CD1c-positive myeloid dendritic cell (primary cell): Measurements from ENCODE around the gene SUPT3H.
"Not testable (repeated sequence)": the region's sequence is repeated elsewhere in the genome, so short reads cannot be mapped to it uniquely, and the experiment has no call there.

Source experiments
- DNase-seq: peaks from one replicate; pipeline ENCODE4 v3.0.0-alpha.2; 2016; ENCODE audit errors: extremely low spot score

SUPT3H gene

GRCh38 chr6:45062659-45063058, 315.1 kb downstream of the SUPT3H start:
- DNase-seq: not testable (repeated sequence)

- DNase-seq: no peak
These were observed 320.0 kb downstream of the SUPT3H start for GRCh38 chr6:45057711-45058110.

GRCh38 chr6:45054610-45055009, 323.1 kb downstream of the SUPT3H start:
- no peak for DNase-seq

GRCh38 chr6:45052325-45052724, 325.4 kb downstream of the SUPT3H start:
- no peak for DNase-seq

- peak; percentile 83 for DNase-seq
These were observed 328.4 kb downstream of the SUPT3H start for GRCh38 chr6:45049188-45049843.

- DNase-seq: no peak
These were observed 330.2 kb downstream of the SUPT3H start for GRCh38 chr6:45047573-45047972.

- no peak for DNase-seq
These were observed 332.5 kb downstream of the SUPT3H start for GRCh38 chr6:45045253-45045601.

- no peak for DNase-seq
These were observed 333.1 kb downstream of the SUPT3H start for GRCh38 chr6:45044510-45045252.

- DNase-seq: no peak
These were observed 333.6 kb downstream of the SUPT3H start for GRCh38 chr6:45044086-45044485.

- not testable (repeated sequence) for DNase-seq
These were observed 335.1 kb downstream of the SUPT3H start for GRCh38 chr6:45042673-45043072.

- DNase-seq: no peak
These were observed 339.5 kb downstream of the SUPT3H start for GRCh38 chr6:45038226-45038625.

GRCh38 chr6:45036103-45036502, 341.6 kb downstream of the SUPT3H start:
- DNase-seq: peak; percentile 19

- DNase-seq: no peak
These were observed 345.3 kb downstream of the SUPT3H start for GRCh38 chr6:45032426-45032825.

GRCh38 chr6:45031601-45032000, 346.1 kb downstream of the SUPT3H start:
- peak; percentile 85 for DNase-seq

GRCh38 chr6:45027126-45027525, 350.6 kb downstream of the SUPT3H start:
- peak; percentile 30 for DNase-seq

- no peak for DNase-seq
These were observed 351.7 kb downstream of the SUPT3H start for GRCh38 chr6:45026003-45026516.

GRCh38 chr6:45024610-45025009, 353.1 kb downstream of the SUPT3H start:
- no peak for DNase-seq

GRCh38 chr6:45021676-45022075, 356.1 kb downstream of the SUPT3H start:
- no peak for DNase-seq

- DNase-seq: no peak
These were observed 365.0 kb downstream of the SUPT3H start for GRCh38 chr6:45012687-45013086.

GRCh38 chr6:45009576-45009975, 368.2 kb downstream of the SUPT3H start:
- no peak for DNase-seq

GRCh38 chr6:45006893-45007292, 370.8 kb downstream of the SUPT3H start:
- no peak for DNase-seq

- peak; percentile 10 for DNase-seq
These were observed 373.8 kb downstream of the SUPT3H start for GRCh38 chr6:45003961-45004360.

- DNase-seq: peak; percentile 60
These were observed 374.3 kb downstream of the SUPT3H start for GRCh38 chr6:45003387-45003786.
